CD14-positive monocyte (primary cell): ENCODE measurements around the gene MIAT. TPM values are rescaled to one million over a fixed set of nuclear protein-coding genes. Genes with fewer than 3 reads are reported as not detected.

Experiments
- DNase-seq, 3 donors: peaks; one replicate each; pipeline ENCODE4 v3.0.0-alpha.2; 2011 to 2022
- H2AFZ ChIP-seq: 2 replicates; pipeline ENCODE4 v1.6.0; 2012; ENCODE audit warnings: mild to moderate bottlenecking, low read depth, low read length, inconsistent platforms; ENCODE audit not compliant: insufficient read depth, poor library complexity, severe bottlenecking
- H3K27ac ChIP-seq, 2 donors: 1 replicate in 1 of 2; 2 replicates in 1 of 2; pipeline ENCODE4 v1.5.1; 2012 to 2013; ENCODE audit warnings: low read length in 2 of 2, control low read depth in 1 of 2, inconsistent platforms in 1 of 2, low read depth in 1 of 2, mild to moderate bottlenecking in 1 of 2
- H3K27me3 ChIP-seq, 2 donors: one replicate each; pipeline versions ENCODE4 v1.6.0 to v1.6.1; 2011 to 2013; ENCODE audit warnings: low read length in 2 of 2; ENCODE audit not compliant: control insufficient read depth in 2 of 2, insufficient read depth in 2 of 2
- H3K36me3 ChIP-seq, 2 donors: replicated peaks in 1 of 2; 1 replicate in 1 of 2; 2 replicates in 1 of 2; pipeline versions ENCODE4 v1.5.1 to v1.6.1; 2012 to 2013; ENCODE audit warnings: low read length in 2 of 2, control low read depth in 1 of 2, inconsistent platforms in 1 of 2, mild to moderate bottlenecking in 1 of 2; ENCODE audit not compliant: insufficient read depth in 2 of 2, control insufficient read depth in 1 of 2
- H3K4me1 ChIP-seq, 2 donors: 1 replicate in 1 of 2; 2 replicates in 1 of 2; pipeline versions ENCODE4 v1.5.1 to v1.6.1; 2012 to 2013; ENCODE audit warnings: low read length in 2 of 2, control low read depth in 1 of 2, inconsistent platforms in 1 of 2, mild to moderate bottlenecking in 1 of 2, moderate library complexity in 1 of 2; ENCODE audit not compliant: insufficient read depth in 2 of 2, control insufficient read depth in 1 of 2
- H3K4me2 ChIP-seq: replicated peaks from 2 replicates; pipeline ENCODE3; 2012; ENCODE audit warnings: low read length, moderate library complexity, mild to moderate bottlenecking; ENCODE audit not compliant: poor library complexity, severe bottlenecking; ENCODE audit errors: extremely low read depth
- H3K4me3 ChIP-seq, 3 experiments: fragments of 200-600 bp in 1 of 3; sonication (generic) in 1 of 3; replicated peaks in 1 of 3; 1 replicate in 2 of 3; 2 replicates in 1 of 3; pipeline ENCODE4 v1.5.1; 2011 to 2013; ENCODE audit warnings: low read length in 3 of 3, mild to moderate bottlenecking in 3 of 3, control low read depth in 2 of 3, low read depth in 2 of 3, inconsistent platforms in 1 of 3, moderate library complexity in 1 of 3
- H3K79me2 ChIP-seq: 2 replicates; pipeline ENCODE4 v1.6.0; 2012; ENCODE audit warnings: mild to moderate bottlenecking, control low read depth, inconsistent platforms, low read length, moderate library complexity; ENCODE audit not compliant: insufficient read depth
- H3K9ac ChIP-seq: 2 replicates; pipeline ENCODE4 v1.6.0; 2017; ENCODE audit warnings: low read length, mild to moderate bottlenecking; ENCODE audit not compliant: insufficient read depth, poor library complexity, severe bottlenecking
- H3K9me3 ChIP-seq, 2 donors: replicated peaks in 1 of 2; 1 replicate in 1 of 2; 2 replicates in 1 of 2; pipeline versions ENCODE4 v1.5.1 to v1.6.1; 2012 to 2013; ENCODE audit warnings: low read length in 2 of 2, control low read depth in 1 of 2; ENCODE audit not compliant: control insufficient read depth in 1 of 2, insufficient read depth in 1 of 2
- H4K20me1 ChIP-seq: 2 replicates; pipeline ENCODE4 v1.6.0; 2012; ENCODE audit warnings: mild to moderate bottlenecking, low read length, control low read depth, moderate library complexity; ENCODE audit not compliant: insufficient read depth
- H3K27ac Mint-ChIP-seq, 7 donors: one replicate each; pipeline ENCODE4 v1.8.0; 2020; ENCODE audit warnings: mild to moderate bottlenecking in 7 of 7, mixed read lengths in 7 of 7, moderate library complexity in 6 of 7, inconsistent platforms in 2 of 7
- H3K27me3 Mint-ChIP-seq, 3 donors: one replicate each; pipeline ENCODE4 v1.8.0; 2021 to 2022; ENCODE audit warnings: low read depth in 3 of 3, mild to moderate bottlenecking in 3 of 3, mixed read lengths in 3 of 3, moderate library complexity in 3 of 3, inconsistent platforms in 1 of 3
- H3K36me3 Mint-ChIP-seq, 2 donors: one replicate each; pipeline ENCODE4 v1.8.0; 2020; ENCODE audit warnings: mixed read lengths in 2 of 2, inconsistent platforms in 1 of 2, mild to moderate bottlenecking in 1 of 2
- H3K4me1 Mint-ChIP-seq: one replicate; pipeline ENCODE4 v1.8.0; 2020; ENCODE audit warnings: mild to moderate bottlenecking, mixed read lengths
- H3K4me3 Mint-ChIP-seq, 2 donors: one replicate each; pipeline ENCODE4 v1.8.0; 2020; ENCODE audit warnings: mild to moderate bottlenecking in 2 of 2, mixed read lengths in 2 of 2, moderate library complexity in 1 of 2
- H3K9me3 Mint-ChIP-seq, 7 donors: one replicate each; pipeline ENCODE4 v1.8.0; 2020 to 2022; ENCODE audit warnings: mixed read lengths in 7 of 7, mild to moderate bottlenecking in 6 of 7, moderate library complexity in 6 of 7, inconsistent platforms in 2 of 7
- CTCF ChIP-seq: fragments of 200-600 bp; IDR thresholded peaks from one replicate; pipeline ENCODE4 v1.8.0; 2022; ENCODE audit warnings: antibody characterized with exemption, mild to moderate bottlenecking
- WGBS: methylation state at CpG from one replicate; pipeline ENCODE4 v1.1.5; 2013; ENCODE audit warnings: missing lambda C conversion rate; ENCODE audit not compliant: insufficient coverage; 5-methylcytosine and 5-hydroxymethylcytosine counted together
- intact Hi-C, 2 donors: fragments of 100-400 bp; cut with micrococcal nuclease; formaldehyde crosslinking; loops; one replicate each; pipeline versions ENCODE4 v1.15.0 to v1.15.1; 2023
- polyA plus RNA-seq, 3 donors: library from polyadenylated mRNA; depleted of rRNA in 1 of 3; unstranded in 2 of 3; stranded (reverse) in 1 of 3; fragments of 300-500 nt in 2 of 3; fragments of >200 nt in 1 of 3; fragmentation: Illumina TruSeq in 2 of 3; gene quantifications; 1 replicate in 2 of 3; 2 replicates in 1 of 3; pipeline ENCODE4 v1.2.3, GENCODE V29; 2012 to 2021

Gene MIAT
- polyA plus RNA-seq, 3 donors: 0.02 to 0.17 (median 0.03) TPM

GRCh38 chr22:26713823-26714449 is 56.5 kb downstream of the MIAT start:
- intact Hi-C loops: no loop called here
- Histone ChIP-seq H3K9me3 (no peaks in the 10 kb centered on the region), H3K4me3 (no peak overlapping the region), H4K20me1 (peaks cover 11% of the 10 kb centered on the region), H3K4me2 (no peak overlapping the region), H3K36me3 (peaks cover 21 to 66% of the 10 kb centered on the region in 2 donors), H2AFZ (no peak overlapping the region), H3K4me1 (peaks cover 11 to 13% of the 10 kb centered on the region in 2 donors), H3K9ac (no peak overlapping the region), H3K27me3 (no peaks in the 10 kb centered on the region), H3K79me2 (no peaks in the 10 kb centered on the region), H3K27ac (no peak overlapping the region)
- Mint-ChIP-seq H3K27me3 (no peaks in the 10 kb centered on the region), H3K9me3 (no peaks in the 10 kb centered on the region), H3K27ac (no peak overlapping the region), H3K4me1 (peaks cover 26% of the 10 kb centered on the region), H3K4me3 (no peak overlapping the region), H3K36me3 (peaks cover 48 to 64% of the 10 kb centered on the region in 2 donors)
- DNase-seq: no peak
- no peak for TF ChIP-seq CTCF
- 91% methylated on average over 11 of the region's 12 CpGs for WGBS

GRCh38 chr22:26714971-26715370 is 57.6 kb downstream of the MIAT start:
- H2AFZ ChIP-seq: no peak overlapping the region
- no peaks in the 10 kb centered on the region for H3K9me3 ChIP-seq
- Mint-ChIP-seq H3K4me3 (no peak overlapping the region), H3K36me3 (peaks cover 49 to 66% of the 10 kb centered on the region in 2 donors), H3K27ac (no peak overlapping the region), H3K9me3 (no peaks in the 10 kb centered on the region), H3K4me1 (peaks cover 22% of the 10 kb centered on the region), H3K27me3 (no peaks in the 10 kb centered on the region)
- intact Hi-C loops: no loop called here
- H3K27me3 ChIP-seq: no peaks in the 10 kb centered on the region
- peaks cover 27 to 66% of the 10 kb centered on the region in 2 donors for H3K36me3 ChIP-seq
- no peak overlapping the region for H3K27ac ChIP-seq
- H3K79me2 ChIP-seq: no peaks in the 10 kb centered on the region
- no peak overlapping the region for H3K4me3 ChIP-seq
- peaks cover 11% of the 10 kb centered on the region for H4K20me1 ChIP-seq
- WGBS: 93% methylated on average over 11 of the region's 11 CpGs
- TF ChIP-seq CTCF: no peak
- DNase-seq: no peak
- no peak overlapping the region for H3K4me2 ChIP-seq
- H3K4me1 ChIP-seq: peaks cover 11 to 13% of the 10 kb centered on the region in 2 donors
- H3K9ac ChIP-seq: no peak overlapping the region
